COR-L47 (cell line): ENCODE measurements around the gene NOP53.

Source experiments
- DNase-seq: peaks from one replicate; lab custom pipeline; 2025; lab: John Stamatoyannopoulos, UW

NOP53 gene

GRCh38 chr19:47806435-47806834 is 61.1 kb downstream of the NOP53 start:
- DNase-seq = no peak
